SKM-1 treated with dmso at 0.1 percent for 144 hours (cell line): ENCODE data around the gene OPCML.

Source experiments
- DNase-seq: peaks from one replicate; lab custom pipeline; 2025; ENCODE audit not compliant: unreplicated experiment; lab: John Stamatoyannopoulos, UW

The OPCML gene

GRCh38 chr11:132601875-132602274 is 930.4 kb downstream of the OPCML start:
- no peak for DNase-seq

DNA sequence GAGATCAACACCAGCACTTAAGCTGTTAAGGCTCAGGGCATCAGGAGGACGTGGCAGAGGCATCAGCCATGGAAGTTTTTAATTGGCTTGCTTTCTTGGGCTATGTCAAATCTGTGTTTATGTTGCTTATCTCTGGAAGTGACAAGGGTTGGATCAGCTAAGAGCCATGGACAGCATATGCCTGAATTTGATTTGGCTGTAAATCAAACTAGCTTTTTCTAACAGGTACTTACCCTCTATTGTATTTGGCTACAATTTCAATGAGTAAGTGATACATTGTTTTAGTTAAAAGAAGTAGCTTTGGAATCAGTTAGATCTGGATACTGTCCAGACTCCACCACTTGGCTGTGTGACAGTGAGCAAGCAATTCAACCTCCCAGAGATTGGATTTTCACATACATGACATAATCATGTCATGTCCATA is 936.6 kb downstream of the OPCML start:
- no peak for DNase-seq

- DNase-seq, result no peak
These were observed 937.1 kb downstream of the OPCML start for GRCh38 chr11:132595246-132595645.

DNA sequence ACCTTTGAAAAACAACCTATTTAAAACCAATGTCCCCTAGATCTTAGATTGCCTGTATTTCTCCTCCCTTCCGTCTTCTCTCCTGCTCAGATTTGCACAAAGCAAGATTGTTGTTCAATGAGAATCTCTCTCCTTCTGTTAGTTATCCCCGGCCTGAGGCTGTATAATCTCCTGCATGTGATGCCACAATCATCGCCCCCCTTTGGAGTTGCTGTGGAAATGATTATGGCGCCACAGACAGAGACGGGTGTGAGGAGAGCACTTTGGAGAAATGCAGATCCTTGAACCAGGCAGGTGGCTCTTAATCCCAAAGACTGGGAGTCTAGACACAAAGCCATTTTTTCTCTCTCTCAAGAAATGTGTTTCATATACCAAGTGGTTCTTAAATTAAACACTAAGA is 941.3 kb downstream of the OPCML start:
- no peak for DNase-seq

DNA sequence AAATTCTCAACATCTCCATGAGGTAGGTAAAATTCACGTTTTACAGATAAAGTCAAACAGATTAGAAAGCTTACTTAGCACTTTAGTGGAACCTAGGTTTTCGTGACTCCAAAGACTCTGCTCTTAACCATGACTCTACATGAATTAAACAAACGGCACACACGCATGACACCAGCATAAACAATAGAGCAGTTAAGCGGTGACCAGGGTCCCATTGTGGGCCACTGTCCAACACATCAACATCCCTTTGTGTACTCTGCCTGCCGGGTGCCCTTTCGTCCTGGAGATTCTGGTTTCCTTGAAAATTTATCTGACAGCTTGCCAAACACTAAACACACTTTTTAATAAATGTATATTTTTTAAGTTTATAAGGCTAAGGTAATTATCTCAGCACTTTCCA is 941.7 kb downstream of the OPCML start:
- DNase-seq, result no peak

DNA sequence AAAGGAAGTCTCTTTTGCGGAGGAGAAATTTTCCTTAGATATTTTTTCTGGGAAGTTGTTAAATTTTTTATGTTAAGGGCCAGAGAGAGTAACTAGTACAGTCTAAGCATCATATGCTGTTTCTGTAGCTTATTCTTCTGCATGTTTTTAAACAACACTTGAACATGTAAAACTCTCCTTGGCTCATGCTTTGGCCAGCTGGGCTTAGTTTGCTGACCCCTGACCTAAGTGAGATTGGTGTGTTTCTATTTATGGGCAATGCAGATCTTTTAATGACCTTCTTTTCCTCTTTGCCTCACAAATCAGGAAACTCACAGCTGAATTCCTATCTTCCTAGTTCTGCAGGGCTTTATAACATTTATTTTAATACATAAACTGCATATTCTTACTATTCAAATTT is 942.5 kb downstream of the OPCML start:
- DNase-seq, result no peak

- DNase-seq, result no peak
These were observed 943.9 kb downstream of the OPCML start for GRCh38 chr11:132588366-132588765.

- DNase-seq, result no peak
These were observed 944.6 kb downstream of the OPCML start for GRCh38 chr11:132587716-132588115.

GRCh38 chr11:132586801-132587200 is 945.5 kb downstream of the OPCML start:
- no peak for DNase-seq

DNA sequence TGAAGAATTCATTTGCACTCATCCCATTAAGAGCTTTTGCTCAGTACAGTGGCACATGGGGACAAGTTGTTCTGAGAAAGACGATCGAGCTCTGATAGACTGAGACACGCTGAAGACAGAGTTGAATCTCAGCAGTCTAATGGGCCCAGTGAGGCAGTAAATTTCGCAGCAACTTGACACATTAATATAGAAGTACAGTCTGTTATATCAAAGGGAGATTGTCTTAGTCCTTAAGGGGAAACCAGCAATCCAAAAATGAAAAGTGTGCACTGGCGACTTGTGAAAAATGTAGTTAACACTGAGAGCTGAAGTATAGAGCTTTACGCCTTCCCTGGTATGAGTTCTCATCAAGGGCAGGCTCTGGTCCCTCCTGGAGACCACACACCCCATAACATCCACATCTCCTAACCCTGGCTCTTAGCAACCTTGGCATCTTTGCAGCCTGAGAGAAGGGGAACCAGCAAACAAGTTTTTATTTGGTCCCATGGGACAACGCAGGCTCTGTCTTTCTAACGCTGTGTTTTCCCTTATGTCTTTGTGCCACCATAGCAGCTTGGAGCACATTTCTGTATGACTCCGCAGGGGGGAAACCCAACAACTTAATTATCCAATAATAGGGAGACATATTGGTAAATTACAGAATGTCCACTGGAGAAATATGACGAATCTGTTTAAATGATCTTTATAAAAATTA is 952.5 kb downstream of the OPCML start:
- no peak for DNase-seq

DNA sequence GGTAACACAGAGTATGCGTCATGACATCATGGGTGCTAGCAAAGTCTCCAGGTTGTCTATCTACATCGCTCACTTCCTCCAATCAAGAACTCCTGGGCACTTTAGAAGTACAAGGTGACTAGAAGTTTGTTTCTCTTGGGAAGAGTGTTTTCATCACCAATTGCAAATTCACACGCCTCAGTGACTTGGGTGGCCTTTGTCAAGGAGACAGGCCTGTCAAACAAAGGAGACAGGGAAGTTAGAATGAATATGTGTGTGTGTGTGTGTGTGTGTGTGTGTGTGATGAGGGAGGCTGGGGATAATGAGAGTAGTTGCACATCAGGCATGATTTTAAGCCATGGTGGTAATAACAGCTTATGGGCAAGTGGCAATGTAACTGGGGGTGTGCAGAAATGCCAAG is 953.2 kb downstream of the OPCML start:
- no peak for DNase-seq

GRCh38 chr11:132578580-132578979 is 953.7 kb downstream of the OPCML start:
- DNase-seq, result no peak

GRCh38 chr11:132576706-132577105 is 955.6 kb downstream of the OPCML start:
- no peak for DNase-seq

- DNase-seq, result no peak
These were observed 968.0 kb downstream of the OPCML start for GRCh38 chr11:132564091-132564885.

DNA sequence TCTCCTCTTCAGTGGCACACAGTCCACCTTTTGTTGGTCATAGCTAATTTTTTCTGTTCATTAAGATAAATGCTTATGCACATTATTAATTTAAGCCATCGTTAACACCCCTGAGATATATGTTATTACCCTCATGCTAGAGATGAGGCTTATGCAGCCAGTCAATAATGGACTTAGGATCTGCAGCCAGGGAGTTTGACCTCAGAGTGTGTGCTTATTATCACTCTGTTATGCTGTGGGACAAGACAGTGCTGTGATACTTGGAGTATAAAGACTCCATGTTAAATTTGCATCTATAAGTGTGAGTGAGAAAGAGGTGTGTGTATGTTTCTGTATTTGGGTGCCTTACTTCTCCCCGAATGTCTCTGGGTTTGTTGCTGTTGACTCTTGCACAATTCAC is 969.3 kb downstream of the OPCML start:
- DNase-seq, result no peak

DNA sequence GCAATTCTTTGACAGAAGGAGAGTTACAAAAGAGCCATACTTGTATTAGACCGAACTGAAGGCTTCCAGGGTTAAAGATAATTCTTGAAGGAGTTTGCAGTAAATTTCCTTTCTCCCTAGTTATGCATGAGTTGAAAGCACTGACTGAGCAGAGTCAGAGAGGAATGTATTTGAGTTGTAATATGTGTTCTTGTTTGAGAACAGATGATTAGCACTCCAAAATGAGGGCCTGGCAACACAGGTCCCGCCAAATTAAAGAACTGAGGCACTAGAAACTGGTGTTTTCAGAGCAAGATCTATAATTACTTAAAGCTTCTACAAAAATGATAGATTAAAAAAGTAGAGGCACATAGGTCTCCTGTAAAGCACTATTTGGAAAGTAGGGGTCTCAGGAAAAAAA is 970.4 kb downstream of the OPCML start:
- no peak for DNase-seq

DNA sequence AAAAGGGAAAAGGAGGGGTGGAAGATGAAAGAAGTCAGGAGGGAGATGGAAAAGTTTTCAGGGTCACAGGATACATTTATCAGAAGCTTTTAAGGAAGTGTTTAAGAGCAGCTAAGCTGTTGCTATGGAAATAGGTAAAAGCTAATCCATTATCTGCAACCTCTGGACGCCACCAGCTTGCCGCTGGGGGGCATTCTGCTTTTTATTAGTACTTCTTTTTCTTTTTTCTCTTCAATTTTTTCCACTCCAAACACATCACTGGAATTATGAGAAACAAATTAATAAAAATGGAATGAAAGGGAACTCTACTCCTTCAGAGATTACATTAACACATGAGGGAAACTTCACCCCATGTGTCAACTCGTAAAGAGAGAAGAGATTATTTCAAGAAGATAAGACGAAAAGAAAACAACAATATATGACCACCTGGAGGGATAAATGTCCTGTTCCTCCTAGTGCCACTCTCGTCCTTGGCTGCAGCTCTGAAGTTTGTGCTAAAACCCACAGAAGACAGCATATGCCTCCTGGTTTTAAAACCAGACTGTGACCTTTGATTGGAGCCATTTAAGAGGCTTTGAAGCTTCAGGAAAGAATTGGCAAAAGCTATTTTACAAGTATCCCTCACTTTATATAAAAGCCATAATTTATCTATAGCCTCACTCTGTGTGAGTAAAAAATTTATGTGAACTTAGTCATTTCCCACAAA is 972.8 kb downstream of the OPCML start:
- DNase-seq, result no peak

GRCh38 chr11:132556316-132556715 is 976.0 kb downstream of the OPCML start:
- DNase-seq, result no peak

GRCh38 chr11:132555617-132556016 is 976.7 kb downstream of the OPCML start:
- no peak for DNase-seq

DNA sequence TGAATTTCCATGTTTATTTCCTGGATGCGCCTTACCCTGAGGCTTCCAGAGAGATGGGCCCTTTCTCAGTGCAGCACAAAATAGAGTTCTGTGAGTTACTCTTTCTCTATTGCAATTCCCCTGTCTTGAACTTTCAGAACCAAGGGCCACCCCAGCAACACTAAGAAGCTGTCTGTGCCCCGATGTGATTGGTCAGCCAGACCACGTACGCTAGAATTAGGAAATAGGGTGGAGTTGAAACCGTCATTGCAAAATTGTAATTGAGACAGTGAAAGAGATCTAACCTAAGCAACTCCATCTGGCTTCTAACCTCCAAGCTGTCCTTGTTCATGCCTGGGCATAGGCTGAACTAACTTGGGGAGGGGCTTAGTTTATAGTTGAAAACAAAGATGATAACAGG is 981.3 kb downstream of the OPCML start:
- DNase-seq, result no peak

- no peak for DNase-seq
These were observed 982.7 kb downstream of the OPCML start for GRCh38 chr11:132549561-132549960.

DNA sequence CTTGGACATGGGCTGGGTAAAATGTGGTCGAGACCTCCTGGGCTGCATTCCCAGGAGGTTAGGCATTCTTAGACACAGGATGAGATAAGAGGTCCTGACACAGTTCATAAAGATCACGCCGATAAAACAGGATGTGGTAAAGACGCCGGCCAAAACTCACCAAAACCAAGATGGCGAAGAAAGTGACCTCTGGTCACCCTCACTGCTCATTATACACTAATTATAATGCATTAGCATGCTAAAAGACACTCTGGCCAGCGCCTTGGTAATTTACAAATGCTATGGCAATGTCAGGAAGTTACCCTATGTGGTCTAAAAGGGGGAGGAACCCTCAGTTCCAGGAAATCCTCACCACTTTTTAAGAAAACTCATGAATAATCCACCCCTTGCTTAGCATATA is 983.3 kb downstream of the OPCML start:
- DNase-seq, result no peak
